B cell (primary cell): ENCODE results near the gene RTL9. TPM values are rescaled to one million over a fixed set of nuclear protein-coding genes. Genes with fewer than 3 reads are reported as not detected.

ENCODE experiments used
- ATAC-seq: fragments of 200-7000 bp; cut with Tn5 transposase; one replicate; pipeline ENCODE4 v1.10.0; 2021; ENCODE audit warnings: low read depth, mild to moderate bottlenecking, moderate number of reproducible peaks, moderate library complexity
- CTCF ChIA-PET: fragments of 350-600 bp; sonication (Branson Sonifier 250); formaldehyde crosslinking; loops from one replicate; lab custom pipeline; 2021; ENCODE audit warnings: antibody characterized with exemption, inconsistent platforms; lab: Charles Lee
- POLR2A ChIA-PET: fragments of 350-600 bp; sonication (Branson Sonifier 250); formaldehyde crosslinking; loops from one replicate; lab custom pipeline; 2021; ENCODE audit warnings: antibody characterized with exemption; lab: Charles Lee
- DNase-seq: peaks from one replicate; pipeline ENCODE4 v3.0.0; 2013
- H2AFZ ChIP-seq: 2 replicates; pipeline ENCODE4 v1.6.1; 2012; ENCODE audit warnings: mild to moderate bottlenecking, low read depth, low read length; ENCODE audit not compliant: insufficient read depth, poor library complexity, severe bottlenecking
- H3K27ac ChIP-seq, 2 donors: 1 replicate in 1 of 2; 2 replicates in 1 of 2; pipeline ENCODE4 v1.5.1; 2012 to 2013; ENCODE audit warnings: low read length in 2 of 2, mild to moderate bottlenecking in 2 of 2, moderate library complexity in 1 of 2
- H3K27me3 ChIP-seq, 4 experiments: fragments of 200-600 bp in 1 of 4; sonication (generic) in 1 of 4; replicated peaks in 1 of 4; 1 replicate in 2 of 4; 2 replicates in 2 of 4; pipeline versions ENCODE4 v1.6.1 to v1.7.0; 2013 to 2016; ENCODE audit warnings: low read length in 3 of 4, mild to moderate bottlenecking in 2 of 4, mixed read lengths in 1 of 4, moderate library complexity in 1 of 4; ENCODE audit not compliant: insufficient read depth in 4 of 4, control insufficient read depth in 3 of 4; ENCODE audit errors: control extremely low read depth in 1 of 4
- H3K36me3 ChIP-seq, 2 experiments: replicated peaks in 1 of 2; 1 replicate in 1 of 2; 2 replicates in 1 of 2; pipeline versions ENCODE4 v1.6.1 to v1.7.1; 2013; ENCODE audit warnings: low read length in 1 of 2; ENCODE audit not compliant: insufficient read depth in 2 of 2, control insufficient read depth in 1 of 2; ENCODE audit errors: control extremely low read depth in 1 of 2, extremely low read depth in 1 of 2
- H3K4me1 ChIP-seq, 2 donors: fragments of 200-600 bp in 1 of 2; sonication (generic) in 1 of 2; 1 replicate in 1 of 2; 2 replicates in 1 of 2; pipeline versions ENCODE4 v1.5.1 to v1.6.1; 2013 to 2017; ENCODE audit warnings: low read length in 2 of 2; ENCODE audit not compliant: control insufficient read depth in 2 of 2, insufficient read depth in 2 of 2
- H3K4me2 ChIP-seq: replicated peaks from 2 replicates; pipeline ENCODE3; 2012; ENCODE audit warnings: mild to moderate bottlenecking, low read depth, low read length; ENCODE audit not compliant: poor library complexity, severe bottlenecking
- H3K4me3 ChIP-seq, 5 experiments: fragments of 200-600 bp in 1 of 5; sonication (generic) in 1 of 5; 1 replicate in 3 of 5; 2 replicates in 2 of 5; pipeline versions ENCODE4 v1.5.1 to v1.7.0; 2011 to 2016; ENCODE audit warnings: low read length in 4 of 5, mild to moderate bottlenecking in 4 of 5, low read depth in 2 of 5, control low read depth in 1 of 5, moderate library complexity in 1 of 5; ENCODE audit not compliant: insufficient read depth in 1 of 5; ENCODE audit errors: control extremely low read depth in 1 of 5, extremely low read depth in 1 of 5
- H3K79me2 ChIP-seq: fragments of 200-600 bp; sonication (generic); one replicate; pipeline ENCODE4 v1.6.0; 2016; ENCODE audit warnings: low read length; ENCODE audit not compliant: control insufficient read depth, insufficient read depth
- H3K9ac ChIP-seq: fragments of 200-600 bp; sonication (generic); 2 replicates; pipeline ENCODE4 v1.6.1; 2017; ENCODE audit warnings: mild to moderate bottlenecking, low read length, moderate library complexity
- H3K9me3 ChIP-seq, 3 donors: one replicate each; pipeline versions ENCODE4 v1.6.1 to v1.7.1; 2013; ENCODE audit warnings: low read length in 2 of 3; ENCODE audit not compliant: control insufficient read depth in 2 of 3, insufficient read depth in 1 of 3; ENCODE audit errors: control extremely low read depth in 1 of 3
- H4K20me1 ChIP-seq: 2 replicates; pipeline ENCODE4 v1.6.0; 2012; ENCODE audit warnings: mild to moderate bottlenecking, low read length; ENCODE audit not compliant: insufficient read depth, control insufficient read depth, poor library complexity, severe bottlenecking
- H3K27ac Mint-ChIP-seq: one replicate; pipeline ENCODE4 v1.8.0; 2021; ENCODE audit warnings: mixed read lengths
- H3K27me3 Mint-ChIP-seq: one replicate; pipeline ENCODE4 v1.8.0; 2021; ENCODE audit warnings: mixed read lengths
- H3K4me1 Mint-ChIP-seq: one replicate; pipeline ENCODE4 v1.8.0; 2021; ENCODE audit warnings: mixed read lengths
- H3K4me3 Mint-ChIP-seq: one replicate; pipeline ENCODE4 v1.8.0; 2021; ENCODE audit warnings: mixed read lengths
- H3K9me3 Mint-ChIP-seq: one replicate; pipeline ENCODE4 v1.8.0; 2022; ENCODE audit warnings: mixed read lengths; ENCODE audit not compliant: insufficient read depth
- EZH2 ChIP-seq: IDR thresholded peaks from 2 replicates; pipeline ENCODE4 v1.6.1; 2012; ENCODE audit warnings: borderline replicate concordance, low read depth, mild to moderate bottlenecking, moderate library complexity, low read length; ENCODE audit not compliant: insufficient read depth, poor library complexity, severe bottlenecking
- WGBS: methylation state at CpG from one replicate; pipeline ENCODE4 v1.1.5; 2013; ENCODE audit warnings: missing lambda C conversion rate; ENCODE audit not compliant: insufficient coverage; 5-methylcytosine and 5-hydroxymethylcytosine counted together
- intact Hi-C: fragments of 100-400 bp; cut with micrococcal nuclease; formaldehyde crosslinking; loops from one replicate; pipeline ENCODE4 v1.10.0; 2022
- polyA plus RNA-seq: library from polyadenylated mRNA; depleted of rRNA; stranded (reverse); fragments of >200 nt; gene quantifications from 2 replicates; pipeline ENCODE4 v1.2.3, GENCODE V29; 2012
- total RNA-seq, 2 donors: library from RNA; stranded (reverse); fragments of 120-200 nt in 1 of 2; gene quantifications; 1 replicate in 1 of 2; 2 replicates in 1 of 2; pipeline versions ENCODE4 v1.2.3 to v1.2.4, GENCODE V29; 2013 to 2022
- TF ChIP-seq, protein P1 (sequence below): fragments of 200-600 bp; IDR thresholded peaks from one replicate; pipeline ENCODE4 v1.8.0; 2022; ENCODE audit warnings: antibody characterized with exemption, mild to moderate bottlenecking

RTL9 gene
- total and polyA plus RNA-seq, 2 donors (not counting 1 experiment from before 2014, with no cell fraction given) = not detected

DNA sequence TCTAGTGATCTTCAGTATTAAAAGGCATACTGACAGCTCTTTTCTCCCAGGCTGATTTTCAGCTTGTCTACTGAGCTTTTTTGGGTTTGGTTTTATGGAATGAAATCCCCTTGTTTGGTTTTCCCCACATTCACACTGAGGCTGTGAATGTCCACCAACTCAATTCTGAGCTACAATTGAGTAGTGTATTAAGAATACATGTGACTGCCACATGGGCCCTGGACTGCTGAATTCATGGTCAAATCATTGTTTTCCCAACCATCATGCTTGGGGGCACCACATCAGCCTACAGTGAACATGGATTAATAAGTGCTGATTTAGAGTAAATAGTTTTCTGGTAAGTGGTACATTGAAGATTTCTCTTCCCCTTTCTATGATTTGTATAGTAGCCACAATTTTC lies 32.4 kb downstream of the RTL9 start:
- Histone ChIP-seq H2AFZ (no peak overlapping the region), H4K20me1 (no peaks in the 10 kb centered on the region), H3K27me3 (no peaks in the 10 kb centered on the region), H3K4me1 (no peaks in the 10 kb centered on the region), H3K36me3 (no peaks in the 10 kb centered on the region), H3K4me3 (no peak overlapping the region), H3K79me2 (no peaks in the 10 kb centered on the region), H3K9ac (no peak overlapping the region), H3K4me2 (no peak overlapping the region), H3K27ac (no peak overlapping the region), H3K9me3 (no peaks in the 10 kb centered on the region)
- no peak overlapping the region for H3K27ac Mint-ChIP-seq
- H3K4me3 Mint-ChIP-seq = no peak overlapping the region
- DNase-seq (no peak), ATAC-seq (no peak)
- H3K27me3 Mint-ChIP-seq = peaks cover 8% of the 10 kb centered on the region
- TF ChIP-seq, protein P1, sequence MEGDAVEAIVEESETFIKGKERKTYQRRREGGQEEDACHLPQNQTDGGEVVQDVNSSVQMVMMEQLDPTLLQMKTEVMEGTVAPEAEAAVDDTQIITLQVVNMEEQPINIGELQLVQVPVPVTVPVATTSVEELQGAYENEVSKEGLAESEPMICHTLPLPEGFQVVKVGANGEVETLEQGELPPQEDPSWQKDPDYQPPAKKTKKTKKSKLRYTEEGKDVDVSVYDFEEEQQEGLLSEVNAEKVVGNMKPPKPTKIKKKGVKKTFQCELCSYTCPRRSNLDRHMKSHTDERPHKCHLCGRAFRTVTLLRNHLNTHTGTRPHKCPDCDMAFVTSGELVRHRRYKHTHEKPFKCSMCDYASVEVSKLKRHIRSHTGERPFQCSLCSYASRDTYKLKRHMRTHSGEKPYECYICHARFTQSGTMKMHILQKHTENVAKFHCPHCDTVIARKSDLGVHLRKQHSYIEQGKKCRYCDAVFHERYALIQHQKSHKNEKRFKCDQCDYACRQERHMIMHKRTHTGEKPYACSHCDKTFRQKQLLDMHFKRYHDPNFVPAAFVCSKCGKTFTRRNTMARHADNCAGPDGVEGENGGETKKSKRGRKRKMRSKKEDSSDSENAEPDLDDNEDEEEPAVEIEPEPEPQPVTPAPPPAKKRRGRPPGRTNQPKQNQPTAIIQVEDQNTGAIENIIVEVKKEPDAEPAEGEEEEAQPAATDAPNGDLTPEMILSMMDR = no peak
- no peak for TF ChIP-seq EZH2
- POLR2A ChIA-PET = no interaction called here
- no peaks in the 10 kb centered on the region for H3K9me3 Mint-ChIP-seq
- intact Hi-C loops = no loop called here
- CTCF ChIA-PET = no interaction called here
- H3K4me1 Mint-ChIP-seq = no peaks in the 10 kb centered on the region

DNA sequence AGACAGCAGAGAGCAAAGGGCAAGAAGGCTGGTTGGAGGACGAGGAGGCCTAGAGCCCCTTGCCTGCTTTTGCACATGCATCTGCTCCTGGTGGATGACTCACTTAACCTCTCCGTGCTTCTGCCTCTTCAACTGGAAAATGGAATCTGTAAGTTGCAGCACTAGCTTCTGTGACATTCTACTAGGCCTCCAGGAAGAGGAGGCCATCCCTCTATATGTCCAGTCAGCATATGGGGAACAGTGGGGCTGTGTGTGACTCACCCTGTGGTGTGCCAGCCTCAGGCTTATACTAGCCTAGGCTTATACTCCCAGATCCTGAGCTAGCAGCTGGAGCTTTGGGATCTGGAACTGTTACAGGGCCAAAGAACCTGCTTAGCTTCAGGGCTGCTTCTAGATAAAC lies 36.0 kb downstream of the RTL9 start:
- no peak overlapping the region for H3K4me3 Mint-ChIP-seq
- Histone ChIP-seq H3K27ac (no peak overlapping the region), H3K4me1 (no peaks in the 10 kb centered on the region), H2AFZ (no peak overlapping the region), H3K9ac (no peak overlapping the region), H3K4me2 (no peak overlapping the region), H3K9me3 (no peaks in the 10 kb centered on the region), H3K27me3 (no peaks in the 10 kb centered on the region), H3K79me2 (no peaks in the 10 kb centered on the region), H4K20me1 (no peaks in the 10 kb centered on the region), H3K4me3 (no peak overlapping the region), H3K36me3 (no peaks in the 10 kb centered on the region)
- TF ChIP-seq, protein P1 = no peak
- no peak for TF ChIP-seq EZH2
- no peaks in the 10 kb centered on the region for H3K4me1 Mint-ChIP-seq
- POLR2A ChIA-PET = no interaction called here
- H3K9me3 Mint-ChIP-seq = no peaks in the 10 kb centered on the region
- peaks cover 3% of the 10 kb centered on the region for H3K27me3 Mint-ChIP-seq
- DNase-seq = no peak
- no peak overlapping the region for H3K27ac Mint-ChIP-seq
- intact Hi-C loops = no loop called here
- no peak for ATAC-seq
- CTCF ChIA-PET = no interaction called here
- WGBS = 100% methylated on average over 1 of the region's 2 CpGs
